Ishikawa (cell line): ENCODE data around the gene CFAP126.

ENCODE experiments used
- CEBPB ChIP-seq: IDR thresholded peaks from 2 replicates; pipeline ENCODE4 v1.6.1; 2012
- CREB1 ChIP-seq: IDR thresholded peaks from 2 replicates; pipeline ENCODE4 v1.6.1; 2012; ENCODE audit warnings: low read depth
- EGR1 ChIP-seq: IDR thresholded peaks from 2 replicates; pipeline ENCODE4 v1.6.1; 2012
- RAD21 ChIP-seq: IDR thresholded peaks from 2 replicates; pipeline ENCODE4 v1.6.1; 2012; ENCODE audit warnings: low read depth
- TAF1 ChIP-seq: IDR thresholded peaks from 2 replicates; pipeline ENCODE4 v1.6.1; 2012; ENCODE audit warnings: low read depth, mild to moderate bottlenecking
- YY1 ChIP-seq: IDR thresholded peaks from 2 replicates; pipeline ENCODE4 v1.6.1; 2012; ENCODE audit warnings: low read depth
- TF ChIP-seq, protein P1 (sequence below): IDR thresholded peaks from 2 replicates; pipeline ENCODE4 v1.6.1; 2012
- TF ChIP-seq, protein P2 (sequence below): IDR thresholded peaks from 2 replicates; pipeline ENCODE4 v1.6.1; 2012

DNA sequence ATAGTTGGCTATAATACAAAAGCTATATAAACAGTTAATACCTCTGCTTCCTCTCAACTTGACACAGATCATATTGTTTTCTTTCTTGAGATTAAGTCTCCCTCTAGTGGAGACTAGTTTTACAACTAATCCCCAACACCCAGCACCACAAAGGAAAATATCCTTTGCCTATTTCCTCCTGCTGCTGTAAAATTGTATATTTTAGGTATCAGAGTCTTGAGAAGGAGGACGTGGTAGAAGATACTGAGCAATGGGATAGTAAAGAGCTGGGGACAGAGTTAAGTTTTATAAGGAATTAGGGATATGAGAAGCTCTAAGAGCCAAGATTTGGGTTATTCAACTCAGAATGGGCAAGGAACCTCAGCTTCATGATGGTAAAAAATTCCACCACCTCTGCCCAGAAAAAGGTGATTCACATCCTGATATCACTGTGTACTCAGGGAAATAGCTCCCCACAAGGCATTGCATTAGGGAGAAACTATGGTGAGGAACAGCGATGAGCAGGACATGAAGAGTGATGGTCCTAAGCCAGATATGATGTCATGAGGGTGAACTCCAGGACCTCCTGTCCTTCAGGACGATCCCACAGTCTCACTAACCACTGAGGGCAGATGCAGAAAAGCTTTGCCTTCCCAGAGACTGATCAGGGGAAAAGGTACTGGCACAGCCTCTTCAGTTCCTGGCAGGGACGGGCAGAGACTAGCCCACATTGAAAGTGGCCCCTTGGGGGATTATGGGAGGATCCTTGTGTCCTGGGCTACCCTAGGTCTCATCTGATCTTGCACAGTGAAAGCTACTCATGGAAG, 14.7 kb upstream of the CFAP126 start:
- TF ChIP-seq RAD21, result peak; percentile 76
- no peak for TF ChIP-seq EGR1
- TF ChIP-seq, protein P1, sequence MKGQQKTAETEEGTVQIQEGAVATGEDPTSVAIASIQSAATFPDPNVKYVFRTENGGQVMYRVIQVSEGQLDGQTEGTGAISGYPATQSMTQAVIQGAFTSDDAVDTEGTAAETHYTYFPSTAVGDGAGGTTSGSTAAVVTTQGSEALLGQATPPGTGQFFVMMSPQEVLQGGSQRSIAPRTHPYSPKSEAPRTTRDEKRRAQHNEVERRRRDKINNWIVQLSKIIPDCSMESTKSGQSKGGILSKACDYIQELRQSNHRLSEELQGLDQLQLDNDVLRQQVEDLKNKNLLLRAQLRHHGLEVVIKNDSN, result no peak
- no peak for TF ChIP-seq CEBPB
- no peak for TF ChIP-seq YY1
- TF ChIP-seq TAF1, result no peak
- TF ChIP-seq, protein P2, sequence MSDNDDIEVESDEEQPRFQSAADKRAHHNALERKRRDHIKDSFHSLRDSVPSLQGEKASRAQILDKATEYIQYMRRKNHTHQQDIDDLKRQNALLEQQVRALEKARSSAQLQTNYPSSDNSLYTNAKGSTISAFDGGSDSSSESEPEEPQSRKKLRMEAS, result no peak
- TF ChIP-seq CREB1, result no peak
